Activated gamma-delta T cell treated with Interleukin-2 at 50 U/mL for 16 hours (primary cell): Measurements from ENCODE around the gene PAOX.
"Not testable (repeated sequence)": the region's sequence is repeated elsewhere in the genome, so short reads cannot be mapped to it uniquely, and the experiment has no call there.

Source experiments
- DNase-seq: peaks from one replicate; pipeline ENCODE4 v3.0.0-alpha.2; 2020

The PAOX gene

GRCh38 chr10:133365461-133366129 is 13.5 kb upstream of the PAOX start:
- DNase-seq, result no peak

GRCh38 chr10:133366130-133366478 is 13.0 kb upstream of the PAOX start:
- DNase-seq, result no peak

- DNase-seq, result no peak
Measured at GRCh38 chr10:133366751-133367150, 12.3 kb upstream of the PAOX start.

GRCh38 chr10:133367461-133367860 is 11.6 kb upstream of the PAOX start:
- DNase-seq, result not testable (repeated sequence)

- DNase-seq, result no peak
Measured at GRCh38 chr10:133368153-133368552, 10.9 kb upstream of the PAOX start.

- DNase-seq, result no peak
Measured at GRCh38 chr10:133370030-133370786, 8.9 kb upstream of the PAOX start.

GRCh38 chr10:133372507-133372906 is 6.6 kb upstream of the PAOX start:
- DNase-seq, result no peak

GRCh38 chr10:133373174-133374090 is 5.6 kb upstream of the PAOX start, which contains the start of gene ECHS1:
Gene ECHS1 (minus strand): TSS chr10:133373354. CDS start chr10:133373333, 21 bp downstream.
- DNase-seq, result peak; percentile 92

GRCh38 chr10:133375357-133376115 is 3.5 kb upstream of the PAOX start:
- no peak for DNase-seq

GRCh38 chr10:133376183-133376582 is 2.9 kb upstream of the PAOX start:
- DNase-seq, result not testable (repeated sequence)

- no peak for DNase-seq
Measured at GRCh38 chr10:133377025-133377817, 1.8 kb upstream of the PAOX start.

GRCh38 chr10:133377818-133378250 is 1.2 kb upstream of the PAOX start:
- no peak for DNase-seq

GRCh38 chr10:133378251-133379096 is 588 bp upstream of the PAOX start:
- DNase-seq, result peak; percentile 43

- no peak for DNase-seq
Measured at GRCh38 chr10:133379801-133380666, 972 bp downstream of the PAOX start.

- DNase-seq, result no peak
Measured at GRCh38 chr10:133381036-133381435, 2.0 kb downstream of the PAOX start.

GRCh38 chr10:133383551-133383950 is 4.5 kb downstream of the PAOX start:
- DNase-seq, result no peak

GRCh38 chr10:133384071-133384470 is 5.0 kb downstream of the PAOX start:
- no peak for DNase-seq

GRCh38 chr10:133385214-133385613 is 6.2 kb downstream of the PAOX start:
- no peak for DNase-seq

- not testable (repeated sequence) for DNase-seq
Measured at GRCh38 chr10:133386951-133387350, 7.9 kb downstream of the PAOX start.
